GM23248 (cell line): Measurements from ENCODE around the gene MED12L. TPM values are rescaled to one million over a fixed set of nuclear protein-coding genes. Genes with fewer than 3 reads are reported as not detected.
"Not testable (repeated sequence)": the region's sequence is repeated elsewhere in the genome, so short reads cannot be mapped to it uniquely, and the experiment has no call there.

ENCODE experiments used
- DNase-seq: peaks from one replicate; pipeline ENCODE4 v3.0.0-alpha.2; 2015
- H2AFZ ChIP-seq: fragments of 200-600 bp; sonication (generic); 2 replicates; pipeline ENCODE4 v1.6.1; 2016; ENCODE audit warnings: antibody characterized with exemption
- H3F3A ChIP-seq: fragments of 200-600 bp; sonication (generic); 2 replicates; pipeline ENCODE4 v1.6.1; 2016; ENCODE audit warnings: mild to moderate bottlenecking, antibody characterized with exemption, mixed run types; ENCODE audit not compliant: insufficient read depth
- H3K27ac ChIP-seq: fragments of 200-600 bp; sonication (generic); 2 replicates; pipeline ENCODE4 v1.5.1; 2016; ENCODE audit warnings: mild to moderate bottlenecking
- H3K27me3 ChIP-seq: fragments of 200-600 bp; sonication (generic); replicated peaks from 2 replicates; pipeline ENCODE4 v1.6.1; 2016; ENCODE audit warnings: mild to moderate bottlenecking; ENCODE audit not compliant: insufficient read depth
- H3K36me3 ChIP-seq: fragments of 200-600 bp; sonication (generic); 2 replicates; pipeline ENCODE4 v1.6.1; 2016; ENCODE audit warnings: low read depth, mild to moderate bottlenecking
- H3K4me1 ChIP-seq: fragments of 200-600 bp; sonication (generic); 2 replicates; pipeline ENCODE4 v1.6.1; 2016; ENCODE audit warnings: mild to moderate bottlenecking; ENCODE audit not compliant: insufficient read depth
- H3K4me2 ChIP-seq: fragments of 200-600 bp; sonication (generic); one replicate; pipeline ENCODE4 v1.6.1; 2016; ENCODE audit warnings: mild to moderate bottlenecking; ENCODE audit not compliant: unreplicated experiment
- H3K4me3 ChIP-seq: fragments of 200-600 bp; sonication (generic); 2 replicates; pipeline ENCODE4 v1.5.1; 2016; ENCODE audit warnings: mild to moderate bottlenecking
- H3K79me2 ChIP-seq: fragments of 200-600 bp; sonication (generic); 2 replicates; pipeline ENCODE4 v1.6.1; 2016; ENCODE audit warnings: mild to moderate bottlenecking; ENCODE audit not compliant: insufficient read depth
- H3K9ac ChIP-seq: fragments of 200-600 bp; sonication (generic); 2 replicates; pipeline ENCODE4 v1.6.1; 2016; ENCODE audit warnings: mild to moderate bottlenecking
- H3K9me2 ChIP-seq: fragments of 200-600 bp; sonication (generic); 2 replicates; pipeline ENCODE4 v1.6.1; 2016; ENCODE audit warnings: mixed run types, mild to moderate bottlenecking, moderate library complexity; ENCODE audit not compliant: insufficient read depth
- H3K9me3 ChIP-seq: fragments of 200-600 bp; sonication (generic); one replicate; pipeline ENCODE4 v1.6.1; 2017; ENCODE audit warnings: low read depth
- H4K20me1 ChIP-seq: fragments of 200-600 bp; sonication (generic); 2 replicates; pipeline ENCODE4 v1.6.0; 2016; ENCODE audit not compliant: insufficient read depth
- EZH2 ChIP-seq: fragments of 200-600 bp; sonication (generic); IDR thresholded peaks from 2 replicates; pipeline ENCODE4 v1.6.1; 2018; ENCODE audit warnings: antibody characterized with exemption, mild to moderate bottlenecking; ENCODE audit not compliant: insufficient read depth, poor library complexity, severe bottlenecking
- EZH2phosphoT487 ChIP-seq: fragments of 200-600 bp; sonication (generic); IDR thresholded peaks from 2 replicates; pipeline ENCODE4 v1.6.1; 2018; ENCODE audit warnings: antibody characterized with exemption, moderate library complexity, mild to moderate bottlenecking, low read depth; ENCODE audit not compliant: insufficient read depth
- WGBS, 2 experiments: methylation state at CpG; one replicate each; pipeline ENCODE4 v1.1.6; 2015 to 2017; ENCODE audit warnings: low lambda C conversion rate in 2 of 2, low coverage in 1 of 2; ENCODE audit errors: missing lambda C conversion rate in 2 of 2; 5-methylcytosine and 5-hydroxymethylcytosine counted together
- in situ Hi-C: fragments of 300-500 bp; cut with MboI; formaldehyde crosslinking; loops from 2 replicates; pipeline ENCODE4 v1.15.0; 2020
- polyA plus RNA-seq: library from polyadenylated mRNA; unstranded; fragments of >200 nt; fragmentation: Nextera tagmentation; extraction: Ambion mirVana; gene quantifications from 2 replicates; pipeline ENCODE4 v1.2.1, GENCODE V29; 2016
- total RNA-seq: library from RNA; depleted of rRNA; stranded (reverse); fragments of >200 nt; shearing (Covaris generic); gene quantifications from 2 replicates; pipeline ENCODE4 v1.2.3, GENCODE V29; 2014

Gene MED12L
- total and polyA plus RNA-seq, 2 experiments from 2014 or later = 0.13 to 0.32 TPM

DNA sequence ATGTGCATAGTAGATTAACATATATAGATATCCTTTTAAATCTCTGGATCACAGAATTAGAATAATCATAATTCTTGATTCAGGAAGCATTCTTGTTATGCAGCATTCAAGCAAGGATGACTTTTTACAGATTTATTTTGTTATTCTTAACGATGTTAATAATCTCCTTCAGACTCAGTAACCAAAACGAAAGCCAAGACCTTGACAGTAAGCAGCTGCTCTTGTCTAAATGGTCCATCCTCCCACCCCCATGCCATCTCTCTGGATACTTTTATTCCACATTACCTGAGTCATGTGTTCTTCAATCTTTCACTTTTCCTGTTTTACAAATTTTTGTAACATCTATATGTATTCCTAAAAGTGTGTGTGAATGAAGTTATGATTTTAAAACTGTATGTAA, 150.9 kb downstream of the MED12L start:
- Histone ChIP-seq H3K4me3 (no peak overlapping the region), H3K79me2 (no peaks in the 10 kb centered on the region), H3K9me3 (no peaks in the 10 kb centered on the region), H4K20me1 (no peaks in the 10 kb centered on the region), H3K4me2 (no peak overlapping the region), H3K9ac (no peak overlapping the region), H2AFZ (no peak overlapping the region), H3K9me2 (no peaks in the 10 kb centered on the region), H3K27ac (no peak overlapping the region), H3K27me3 (no peaks in the 10 kb centered on the region), H3F3A (no peaks in the 10 kb centered on the region), H3K4me1 (no peaks in the 10 kb centered on the region), H3K36me3 (no peaks in the 10 kb centered on the region)
- DNase-seq = no peak
- WGBS, 2 experiments = 41 to 42% methylated on average over 2 of the region's 2 CpGs
- TF ChIP-seq EZH2 (no peak), EZH2phosphoT487 (no peak)
- in situ Hi-C loops = no loop called here

- Histone ChIP-seq H3K4me3 (no peak overlapping the region), H3K27me3 (no peaks in the 10 kb centered on the region), H3K4me1 (no peaks in the 10 kb centered on the region), H3K9ac (no peak overlapping the region), H3K9me2 (no peaks in the 10 kb centered on the region), H4K20me1 (no peaks in the 10 kb centered on the region), H3K9me3 (no peaks in the 10 kb centered on the region), H3F3A (no peaks in the 10 kb centered on the region), H3K4me2 (no peak overlapping the region), H2AFZ (no peak overlapping the region), H3K79me2 (no peaks in the 10 kb centered on the region), H3K27ac (no peak overlapping the region), H3K36me3 (no peaks in the 10 kb centered on the region)
- TF ChIP-seq EZH2phosphoT487 (no peak), EZH2 (no peak)
- WGBS, 2 experiments = 84 to 87% methylated on average over 6 to 7 of the region's 7 CpGs
- in situ Hi-C loops = no loop called here
- DNase-seq = no peak
These were observed 151.3 kb downstream of the MED12L start for GRCh38 chr3:151236736-151237135.

DNA sequence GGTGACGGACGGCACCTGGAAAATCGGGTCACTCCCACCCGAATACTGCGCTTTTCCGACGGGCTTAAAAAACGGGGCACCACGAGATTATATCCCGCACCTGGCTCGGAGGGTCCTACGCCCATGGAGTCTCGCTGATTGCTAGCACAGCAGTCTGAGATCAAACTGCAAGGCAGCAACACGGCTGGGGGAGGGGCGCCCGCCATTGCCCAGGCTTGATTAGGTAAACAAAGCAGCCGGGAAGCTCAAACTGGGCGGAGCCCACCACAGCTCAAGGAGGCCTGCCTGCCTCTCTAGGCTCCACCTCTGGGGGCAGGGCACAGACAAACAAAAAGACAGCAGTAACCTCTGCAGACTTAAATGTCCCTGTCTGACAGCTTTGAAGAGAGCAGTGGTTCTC, 156.5 kb downstream of the MED12L start:
- H3K4me2 ChIP-seq, H3K27me3 ChIP-seq, H2AFZ ChIP-seq, H3K9ac ChIP-seq, H3K27ac ChIP-seq, DNase-seq, H3K36me3 ChIP-seq, H3K4me3 ChIP-seq, H3K79me2 ChIP-seq, H3K4me1 ChIP-seq, H3K9me2 ChIP-seq, H3F3A ChIP-seq, H4K20me1 ChIP-seq, H3K9me3 ChIP-seq, in situ Hi-C loops: not testable (repeated sequence)
- WGBS, 2 experiments = 82 to 85% methylated on average over 16 to 18 of the region's 18 CpGs

DNA sequence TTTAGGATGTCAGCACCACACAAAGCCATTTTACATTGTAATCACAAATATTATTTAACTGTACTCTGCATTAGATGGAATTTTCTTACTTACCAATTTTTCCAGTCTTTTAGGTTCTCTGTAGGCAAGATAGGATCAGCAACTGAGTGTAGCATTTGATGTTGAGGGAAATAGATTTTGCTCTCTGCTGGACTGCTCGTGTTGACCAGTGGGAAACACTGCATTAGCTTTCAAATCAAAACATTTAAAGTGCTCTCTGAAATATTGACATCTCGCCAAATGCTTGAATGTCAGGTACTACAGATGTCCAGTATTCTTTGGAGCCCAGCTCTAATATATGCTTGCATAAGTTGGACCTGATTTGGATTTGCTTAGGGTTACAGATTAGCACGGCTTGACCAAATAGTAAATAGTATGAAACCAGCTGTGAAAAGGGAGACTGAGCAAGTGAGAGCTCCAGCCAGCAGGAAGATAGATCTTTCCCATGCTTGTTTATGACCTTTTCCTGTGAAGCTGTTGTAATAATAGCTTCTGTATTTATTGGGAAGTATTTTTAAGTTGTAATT, 163.4 kb downstream of the MED12L start:
- Histone ChIP-seq H3K79me2 (no peaks in the 10 kb centered on the region), H3K27me3 (no peaks in the 10 kb centered on the region), H3F3A (no peaks in the 10 kb centered on the region), H4K20me1 (no peaks in the 10 kb centered on the region), H3K4me1 (no peaks in the 10 kb centered on the region), H3K9ac (no peak overlapping the region), H3K27ac (no peak overlapping the region), H3K9me3 (no peaks in the 10 kb centered on the region), H3K9me2 (no peaks in the 10 kb centered on the region), H3K4me3 (no peak overlapping the region), H2AFZ (no peak overlapping the region), H3K36me3 (no peaks in the 10 kb centered on the region), H3K4me2 (no peak overlapping the region)
- in situ Hi-C loops = no loop called here
- TF ChIP-seq EZH2phosphoT487 (no peak), EZH2 (no peak)
- DNase-seq = no peak
- 63 to 77% methylated on average over 3 of the region's 3 CpGs for WGBS, 2 experiments

- Histone ChIP-seq H3K27ac (no peak overlapping the region), H2AFZ (no peak overlapping the region), H3K27me3 (0 out of 2 replicates have a peak, but pooled peaks cover 8% of the 10 kb centered on the region), H3K9me3 (no peaks in the 10 kb centered on the region), H3F3A (no peaks in the 10 kb centered on the region), H3K4me2 (no peak overlapping the region), H3K79me2 (no peaks in the 10 kb centered on the region), H3K4me1 (no peaks in the 10 kb centered on the region), H4K20me1 (no peaks in the 10 kb centered on the region), H3K9me2 (no peaks in the 10 kb centered on the region), H3K4me3 (no peak overlapping the region), H3K9ac (no peak overlapping the region), H3K36me3 (no peaks in the 10 kb centered on the region)
- TF ChIP-seq EZH2 = no peak
- no peak for TF ChIP-seq EZH2phosphoT487
- 83 to 85% methylated on average over 1 of the region's 1 CpG for WGBS, 2 experiments
- in situ Hi-C loops = no loop called here
- DNase-seq = no peak
These were observed 171.3 kb downstream of the MED12L start for GRCh38 chr3:151256749-151257148.
